Measurements from ENCODE around the gene PRKCH. TPM values are rescaled to one million over a fixed set of nuclear protein-coding genes. Genes with fewer than 3 reads are reported as not detected.

Gene PRKCH
- total RNA-seq, 1 donor from 2014 or later: 8.4 TPM

DNA sequence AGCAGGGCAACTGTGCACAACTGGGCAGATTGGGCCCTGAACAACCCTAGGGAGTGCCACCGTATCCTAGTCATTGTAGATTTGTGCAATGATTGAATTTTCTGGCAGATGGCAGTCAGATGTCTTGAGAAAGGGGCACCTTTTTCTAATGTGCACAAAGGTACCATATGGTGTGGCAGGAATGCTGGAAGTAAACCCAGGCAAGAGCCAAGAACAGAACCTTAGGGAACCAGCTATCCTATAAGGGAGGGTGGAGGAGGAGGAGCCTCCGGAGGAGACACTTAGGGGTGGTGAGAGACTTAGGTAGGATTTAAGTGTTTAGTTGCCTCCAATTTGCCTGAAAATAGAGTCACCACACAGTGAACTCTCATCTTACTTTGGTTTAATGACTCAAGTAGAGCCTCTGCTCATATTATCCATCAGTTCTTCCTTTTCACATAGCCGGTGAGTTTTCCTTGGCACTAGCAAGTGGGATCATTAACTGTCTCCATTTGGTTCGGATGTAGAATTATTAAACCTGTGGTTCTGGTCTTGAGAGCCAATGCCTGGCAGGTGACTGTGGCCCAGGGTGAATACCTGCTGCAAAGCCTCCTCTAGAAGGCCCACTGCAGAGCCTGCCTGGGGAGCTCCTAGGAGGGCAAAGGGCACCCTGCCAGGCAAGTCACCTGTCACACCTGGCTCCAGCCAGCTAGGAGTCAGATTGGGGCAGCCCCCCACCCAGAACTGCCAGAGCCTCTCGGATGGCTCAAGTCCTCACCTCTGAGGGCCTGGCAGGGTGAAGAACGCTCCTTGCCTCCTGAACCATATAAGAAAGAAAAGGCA, 189.6 kb downstream of the PRKCH start:
- Histone ChIP-seq H3K4me3 (ENCODE audit: low read depth, low read length) (no peak overlapping the region), H3K27me3 (ENCODE audit: control insufficient read depth, insufficient read depth, low read length) (no peaks in the 10 kb centered on the region), H3K36me3 (ENCODE audit: control insufficient read depth, insufficient read depth, low read length) (no peaks in the 10 kb centered on the region)
- TF ChIP-seq, protein P1, sequence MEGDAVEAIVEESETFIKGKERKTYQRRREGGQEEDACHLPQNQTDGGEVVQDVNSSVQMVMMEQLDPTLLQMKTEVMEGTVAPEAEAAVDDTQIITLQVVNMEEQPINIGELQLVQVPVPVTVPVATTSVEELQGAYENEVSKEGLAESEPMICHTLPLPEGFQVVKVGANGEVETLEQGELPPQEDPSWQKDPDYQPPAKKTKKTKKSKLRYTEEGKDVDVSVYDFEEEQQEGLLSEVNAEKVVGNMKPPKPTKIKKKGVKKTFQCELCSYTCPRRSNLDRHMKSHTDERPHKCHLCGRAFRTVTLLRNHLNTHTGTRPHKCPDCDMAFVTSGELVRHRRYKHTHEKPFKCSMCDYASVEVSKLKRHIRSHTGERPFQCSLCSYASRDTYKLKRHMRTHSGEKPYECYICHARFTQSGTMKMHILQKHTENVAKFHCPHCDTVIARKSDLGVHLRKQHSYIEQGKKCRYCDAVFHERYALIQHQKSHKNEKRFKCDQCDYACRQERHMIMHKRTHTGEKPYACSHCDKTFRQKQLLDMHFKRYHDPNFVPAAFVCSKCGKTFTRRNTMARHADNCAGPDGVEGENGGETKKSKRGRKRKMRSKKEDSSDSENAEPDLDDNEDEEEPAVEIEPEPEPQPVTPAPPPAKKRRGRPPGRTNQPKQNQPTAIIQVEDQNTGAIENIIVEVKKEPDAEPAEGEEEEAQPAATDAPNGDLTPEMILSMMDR (IDR thresholded peaks at IDR 0.05; ENCODE audit: insufficient read depth, low read length, poor library complexity, severe bottlenecking): no peak
- no peak for DNase-seq (ENCODE audit: low read depth)

DNA sequence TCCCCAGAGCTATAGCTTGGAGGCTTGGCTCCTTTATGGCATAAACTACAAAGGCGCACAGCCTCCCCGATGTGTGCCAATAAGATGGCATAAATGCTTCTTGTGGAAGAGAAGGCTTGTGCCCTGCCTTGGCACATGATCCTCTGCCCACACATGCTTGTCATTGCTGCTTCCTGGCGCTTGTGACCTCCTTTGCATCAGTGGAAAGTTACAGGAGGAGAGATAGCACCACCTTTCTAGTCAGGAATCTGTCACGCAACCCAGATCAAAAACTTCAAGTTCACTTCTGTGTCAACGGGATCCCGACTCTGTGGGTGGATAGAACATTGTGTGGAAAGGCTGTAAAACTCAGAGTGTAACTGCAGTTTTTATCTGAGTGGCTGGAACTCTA, 190.2 kb downstream of the PRKCH start:
- TF ChIP-seq, protein P1 (IDR thresholded peaks at IDR 0.05; ENCODE audit: insufficient read depth, low read length, poor library complexity, severe bottlenecking): no peak
- no peaks in the 10 kb centered on the region for H3K27me3 ChIP-seq (ENCODE audit: control insufficient read depth, insufficient read depth, low read length)
- H3K36me3 ChIP-seq (ENCODE audit: control insufficient read depth, insufficient read depth, low read length): no peaks in the 10 kb centered on the region
- no peak for DNase-seq (ENCODE audit: low read depth)
- H3K4me3 ChIP-seq (ENCODE audit: low read depth, low read length): no peak overlapping the region

DNA sequence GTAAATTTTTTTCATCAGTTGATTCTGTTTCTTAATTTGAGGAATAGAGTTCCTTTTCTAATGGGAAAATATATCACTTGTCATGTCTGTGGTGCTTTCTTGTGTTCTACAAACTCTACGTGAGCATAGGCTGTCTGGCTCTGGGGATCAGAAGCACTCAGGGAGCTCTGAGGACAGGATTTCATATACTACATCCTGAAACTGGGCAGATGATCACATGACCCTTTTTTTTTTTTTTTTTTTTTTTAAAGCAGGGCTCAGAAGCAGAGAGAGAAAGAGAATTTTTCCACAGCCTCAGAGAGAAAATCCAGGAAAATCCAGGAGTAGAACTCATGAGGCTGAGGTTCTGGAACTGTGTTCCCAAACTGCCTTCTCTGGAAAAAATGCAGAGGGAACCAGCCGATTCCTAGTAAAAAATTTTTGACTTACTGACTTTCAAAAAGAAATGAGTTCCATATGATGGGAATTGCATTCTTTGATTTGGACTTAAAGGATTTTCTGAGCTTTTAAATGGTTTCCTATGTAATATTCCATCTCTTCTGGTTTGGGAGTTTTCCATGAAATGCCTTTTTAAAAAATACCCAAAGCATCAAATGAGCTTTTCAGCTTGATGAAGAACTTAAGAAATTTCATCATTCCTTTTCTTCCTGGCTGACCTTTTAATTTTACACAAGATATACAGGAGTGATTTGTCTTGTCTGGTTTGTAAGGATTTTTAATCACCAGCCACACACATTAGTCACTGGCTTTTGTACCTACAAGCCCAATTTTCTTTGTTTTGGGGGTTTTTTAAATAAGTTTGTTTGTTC, 190.9 kb downstream of the PRKCH start:
- no peak for DNase-seq (ENCODE audit: low read depth)
- TF ChIP-seq, protein P1 (IDR thresholded peaks at IDR 0.05; ENCODE audit: insufficient read depth, low read length, poor library complexity, severe bottlenecking): no peak
- no peak overlapping the region for H3K4me3 ChIP-seq (ENCODE audit: low read depth, low read length)
- H3K36me3 ChIP-seq (ENCODE audit: control insufficient read depth, insufficient read depth, low read length): no peaks in the 10 kb centered on the region
- no peaks in the 10 kb centered on the region for H3K27me3 ChIP-seq (ENCODE audit: control insufficient read depth, insufficient read depth, low read length)

DNA sequence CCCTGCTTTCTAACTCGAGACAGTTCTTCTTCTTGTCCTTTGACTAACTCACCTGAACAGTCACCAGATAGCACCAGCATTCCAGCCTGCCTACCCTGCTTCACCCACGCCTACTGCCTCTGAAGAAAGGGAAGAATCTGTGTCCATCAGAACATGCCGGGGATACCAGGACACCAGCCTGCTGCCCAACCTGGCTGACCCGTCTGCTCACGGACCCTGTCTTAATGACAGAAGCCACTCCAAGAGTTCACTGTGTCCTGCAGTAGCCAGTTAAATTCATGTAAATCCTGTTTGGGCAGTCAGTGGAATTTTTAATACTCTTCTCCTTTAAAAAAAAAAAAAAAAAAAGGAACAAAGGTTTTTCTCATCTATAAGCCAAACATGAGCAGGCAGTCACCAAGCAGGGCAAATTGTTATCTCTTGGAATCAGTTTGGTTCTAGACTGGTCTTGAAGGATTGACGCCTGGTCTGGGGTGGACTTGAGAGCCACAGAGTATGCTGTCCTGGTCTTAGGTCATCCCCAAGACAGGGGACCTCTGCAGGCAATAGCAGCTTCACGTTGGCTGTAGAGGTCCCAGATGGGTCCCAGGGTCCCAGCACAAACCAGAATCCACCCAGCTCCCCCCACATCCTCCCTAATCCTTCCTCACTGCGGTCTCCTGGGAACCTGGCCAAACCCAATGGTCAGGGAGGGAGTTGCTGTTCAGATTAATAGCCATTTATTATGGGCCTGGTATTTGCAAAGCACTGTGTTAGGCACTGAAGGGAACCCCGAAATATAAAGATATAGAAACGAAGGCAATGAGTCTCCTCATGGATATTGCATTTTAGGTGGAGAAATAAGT, 192.8 kb downstream of the PRKCH start:
- Histone ChIP-seq H3K4me3 (ENCODE audit: low read depth, low read length) (no peak overlapping the region), H3K27me3 (ENCODE audit: control insufficient read depth, insufficient read depth, low read length) (no peaks in the 10 kb centered on the region), H3K36me3 (ENCODE audit: control insufficient read depth, insufficient read depth, low read length) (no peaks in the 10 kb centered on the region)
- DNase-seq (ENCODE audit: low read depth): no peak
- TF ChIP-seq, protein P1 (IDR thresholded peaks at IDR 0.05; ENCODE audit: insufficient read depth, low read length, poor library complexity, severe bottlenecking): no peak

DNA sequence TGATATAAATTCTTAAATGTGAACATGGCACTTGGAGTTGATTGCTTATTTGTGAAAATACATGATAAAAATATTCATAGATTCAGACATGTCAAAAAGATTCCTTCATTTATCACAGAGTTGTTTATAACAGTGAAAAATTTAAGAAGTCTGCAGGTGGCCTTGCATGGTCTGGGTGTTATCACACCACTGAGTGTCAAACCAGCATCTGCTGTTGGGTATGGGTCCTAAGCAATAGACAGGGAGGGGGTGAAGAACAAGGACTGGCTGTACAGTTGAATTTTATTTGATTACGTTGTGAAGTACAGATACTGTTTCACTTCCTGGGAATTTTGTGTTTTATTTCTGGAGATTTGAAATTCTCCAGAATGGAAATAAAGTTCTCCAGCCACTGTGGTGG, 193.5 kb downstream of the PRKCH start:
- DNase-seq (ENCODE audit: low read depth): no peak
- no peaks in the 10 kb centered on the region for H3K27me3 ChIP-seq (ENCODE audit: control insufficient read depth, insufficient read depth, low read length)
- no peak overlapping the region for H3K4me3 ChIP-seq (ENCODE audit: low read depth, low read length)
- TF ChIP-seq, protein P1 (IDR thresholded peaks at IDR 0.05; ENCODE audit: insufficient read depth, low read length, poor library complexity, severe bottlenecking): no peak
- H3K36me3 ChIP-seq (ENCODE audit: control insufficient read depth, insufficient read depth, low read length): no peaks in the 10 kb centered on the region
